Measurements from ENCODE around the gene SGMS1.
A peak's percentile ranks its signal among the peaks of the same experiment; 100 is the strongest.

DNA sequence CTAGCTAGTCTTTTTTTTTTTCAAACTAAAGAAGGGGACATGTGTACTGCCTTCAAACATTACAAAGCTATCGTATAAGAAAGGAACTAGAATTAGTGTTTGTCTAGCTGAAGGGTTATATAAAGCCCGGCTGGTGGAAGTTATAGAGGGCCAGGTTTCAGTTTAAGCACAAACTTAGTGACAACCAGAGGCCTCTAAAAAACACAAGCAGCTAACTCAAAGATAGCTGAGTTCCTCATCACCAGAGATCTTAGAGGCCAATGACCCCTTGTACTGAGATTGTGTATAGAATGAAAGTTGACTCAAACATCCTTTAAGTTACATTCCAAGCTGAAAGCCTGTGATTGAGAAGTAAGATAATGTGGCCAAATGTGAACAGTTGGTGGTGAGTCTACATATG, 28.1 kb upstream of the SGMS1 start:
- no peak for TF ChIP-seq EZH2 (IDR thresholded peaks at IDR 0.05; ENCODE audit: borderline replicate concordance, low read depth, low read length, severe bottlenecking)
- TF ChIP-seq, protein P1, sequence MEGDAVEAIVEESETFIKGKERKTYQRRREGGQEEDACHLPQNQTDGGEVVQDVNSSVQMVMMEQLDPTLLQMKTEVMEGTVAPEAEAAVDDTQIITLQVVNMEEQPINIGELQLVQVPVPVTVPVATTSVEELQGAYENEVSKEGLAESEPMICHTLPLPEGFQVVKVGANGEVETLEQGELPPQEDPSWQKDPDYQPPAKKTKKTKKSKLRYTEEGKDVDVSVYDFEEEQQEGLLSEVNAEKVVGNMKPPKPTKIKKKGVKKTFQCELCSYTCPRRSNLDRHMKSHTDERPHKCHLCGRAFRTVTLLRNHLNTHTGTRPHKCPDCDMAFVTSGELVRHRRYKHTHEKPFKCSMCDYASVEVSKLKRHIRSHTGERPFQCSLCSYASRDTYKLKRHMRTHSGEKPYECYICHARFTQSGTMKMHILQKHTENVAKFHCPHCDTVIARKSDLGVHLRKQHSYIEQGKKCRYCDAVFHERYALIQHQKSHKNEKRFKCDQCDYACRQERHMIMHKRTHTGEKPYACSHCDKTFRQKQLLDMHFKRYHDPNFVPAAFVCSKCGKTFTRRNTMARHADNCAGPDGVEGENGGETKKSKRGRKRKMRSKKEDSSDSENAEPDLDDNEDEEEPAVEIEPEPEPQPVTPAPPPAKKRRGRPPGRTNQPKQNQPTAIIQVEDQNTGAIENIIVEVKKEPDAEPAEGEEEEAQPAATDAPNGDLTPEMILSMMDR (IDR thresholded peaks at IDR 0.05; ENCODE audit: extremely low read depth in 1 of 2, insufficient read depth in 1 of 2, low read depth in 1 of 2, low read length in 2 of 2): no peak
- TF ChIP-seq POLR2A (IDR thresholded peaks at IDR 0.05; ENCODE audit: low read depth, low read length): no peak
- TF ChIP-seq, protein P2, sequence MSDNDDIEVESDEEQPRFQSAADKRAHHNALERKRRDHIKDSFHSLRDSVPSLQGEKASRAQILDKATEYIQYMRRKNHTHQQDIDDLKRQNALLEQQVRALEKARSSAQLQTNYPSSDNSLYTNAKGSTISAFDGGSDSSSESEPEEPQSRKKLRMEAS (IDR thresholded peaks at IDR 0.05; ENCODE audit: insufficient read depth, insufficient read length): no peak
- TF ChIP-seq JUN (IDR thresholded peaks at IDR 0.05; ENCODE audit: borderline replicate concordance, insufficient read depth, insufficient read length, low read depth): no peak
- no peak for TF ChIP-seq POLR2AphosphoS5 (IDR thresholded peaks at IDR 0.05; ENCODE audit: insufficient read depth, low read depth, low read length)
- no peak for TF ChIP-seq MYC (IDR thresholded peaks at IDR 0.05; ENCODE audit: low read depth, low read length)
- TF ChIP-seq GATA2 (IDR thresholded peaks at IDR 0.05; ENCODE audit: insufficient read depth, insufficient read length, low read depth, low read length): peak; percentile 57

Data from endothelial cell of umbilical vein (primary cell).